Measurements from ENCODE around the gene ATXN1. TPM values are rescaled to one million over a fixed set of nuclear protein-coding genes. Genes with fewer than 3 reads are reported as not detected.

The ATXN1 gene
- polyA plus RNA-seq, 1 of the 3 experiments (the other 2 are of a cell fraction): 7.9 TPM

GRCh38 chr6:16510245-16510644, 251.0 kb downstream of the ATXN1 start:
- Histone ChIP-seq H3K9me2 (no peaks in the 10 kb centered on the region), H3K79me2 (ENCODE audit: insufficient read depth) (peaks cover under 1% of the 10 kb centered on the region; the same call in 1 of the 2 replicates), H3K4me2 (no peak overlapping the region), H4K20me1 (ENCODE audit: insufficient read depth) (peaks cover 6% of the 10 kb centered on the region; the same call in 1 of the 2 replicates), H3K4me3 (ENCODE audit: low read depth in 2 of 2, low read length in 1 of 2) (no peak overlapping the region), H3F3A (replicated peaks; ENCODE audit: insufficient read depth) (peaks cover 19% of the 10 kb centered on the region), H3K36me3 (replicated peaks in 1 of 2; ENCODE audit: control insufficient read depth in 1 of 2, insufficient read depth in 2 of 2, low read length in 1 of 2) (peaks cover 0 to 6% of the 10 kb centered on the region in 2 experiments), H3K9ac (no peak overlapping the region), H3K27ac (ENCODE audit: low read depth in 2 of 2, low read length in 1 of 2) (no peak overlapping the region), H3K9me3 (no peaks in the 10 kb centered on the region), H3K27me3 (ENCODE audit: insufficient read depth) (no peaks in the 10 kb centered on the region), H2AFZ (ENCODE audit: low read depth) (no peak overlapping the region), H3K4me1 (ENCODE audit: control insufficient read depth in 1 of 2, insufficient read depth in 2 of 2, low read depth in 1 of 2, low read length in 1 of 2) (peaks cover 2 to 3% of the 10 kb centered on the region in 2 experiments; a peak in 2 of 4 replicates)
- ChIA-PET CTCF (interaction anchor here (0.6 to 3.7 kb wide), 18 partner anchors 15 to 584 kb away, joined by 3 to 33 read pairs (median 4); partner anchors contain the start of gene ATXN1), POLR2A (interaction anchor here (1.0 kb wide), 1 partner anchor 101 kb away, joined by 3 read pairs; no protein-coding TSS in a partner anchor)
- no peak for DNase-seq
- TF ChIP-seq PBX3 (IDR thresholded peaks at IDR 0.05): no peak
- no peak for TF ChIP-seq IRF3 (IDR thresholded peaks at IDR 0.05; ENCODE audit: low read depth, low read length)
- no peak for TF ChIP-seq EZH2phosphoT487 (IDR thresholded peaks at IDR 0.05; ENCODE audit: borderline replicate concordance, low read depth)
- TF ChIP-seq NRF1 (IDR thresholded peaks at IDR 0.05; ENCODE audit: low read depth, low read length): no peak
- TF ChIP-seq YY1 (IDR thresholded peaks at IDR 0.05; ENCODE audit: low read depth): no peak
- no peak for TF ChIP-seq SMC3 (IDR thresholded peaks at IDR 0.05; ENCODE audit: low read depth, low read length)
- TF ChIP-seq USF2 (IDR thresholded peaks at IDR 0.05; ENCODE audit: borderline replicate concordance, low read depth, low read length): no peak
- no peak for TF ChIP-seq FOXJ3 (CRISPR knock-in tag; IDR thresholded peaks at IDR 0.05)
- no peak for TF ChIP-seq MEF2A (IDR thresholded peaks at IDR 0.05; ENCODE audit: borderline replicate concordance, low read depth)
- TF ChIP-seq TCF12 (IDR thresholded peaks at IDR 0.05): no peak
- 70% methylated on average over 2 of the region's 2 CpGs for WGBS (ENCODE audit: low lambda C conversion rate)

GRCh38 chr6:16508959-16509358, 252.3 kb downstream of the ATXN1 start:
- WGBS (ENCODE audit: low lambda C conversion rate): 82% methylated on average over 1 of the region's 1 CpG
- Histone ChIP-seq H2AFZ (ENCODE audit: low read depth) (no peak overlapping the region), H3K4me1 (ENCODE audit: control insufficient read depth in 1 of 2, insufficient read depth in 2 of 2, low read depth in 1 of 2, low read length in 1 of 2) (peaks cover 1 to 2% of the 10 kb centered on the region in 2 experiments; a peak in 2 of 4 replicates), H3K9me3 (no peaks in the 10 kb centered on the region), H3K36me3 (replicated peaks in 1 of 2; ENCODE audit: control insufficient read depth in 1 of 2, insufficient read depth in 2 of 2, low read length in 1 of 2) (peaks cover 0 to 4% of the 10 kb centered on the region in 2 experiments), H3K9ac (no peak overlapping the region), H3K27me3 (ENCODE audit: insufficient read depth) (no peaks in the 10 kb centered on the region), H3K27ac (ENCODE audit: low read depth in 2 of 2, low read length in 1 of 2) (no peak overlapping the region), H3F3A (replicated peaks; ENCODE audit: insufficient read depth) (peaks cover 21% of the 10 kb centered on the region), H4K20me1 (ENCODE audit: insufficient read depth) (peaks cover 17% of the 10 kb centered on the region), H3K4me3 (ENCODE audit: low read depth in 2 of 2, low read length in 1 of 2) (no peak overlapping the region), H3K9me2 (no peaks in the 10 kb centered on the region), H3K79me2 (ENCODE audit: insufficient read depth) (peaks cover 14% of the 10 kb centered on the region), H3K4me2 (no peak overlapping the region)
- TF ChIP-seq FOXJ3 (CRISPR knock-in tag; IDR thresholded peaks at IDR 0.05): no peak
- TF ChIP-seq SMC3 (IDR thresholded peaks at IDR 0.05; ENCODE audit: low read depth, low read length): no peak
- TF ChIP-seq GABPA (IDR thresholded peaks at IDR 0.05; ENCODE audit: low read depth): no peak
- no peak for TF ChIP-seq POLR2AphosphoS5 (IDR thresholded peaks at IDR 0.05; ENCODE audit: low read depth, low read length)
- no peak for TF ChIP-seq EP300 (IDR thresholded peaks at IDR 0.05; ENCODE audit: borderline replicate concordance in 1 of 2, low read depth in 1 of 2, low read length in 1 of 2)
- no peak for TF ChIP-seq MEF2A (IDR thresholded peaks at IDR 0.05; ENCODE audit: borderline replicate concordance, low read depth)
- no peak for TF ChIP-seq SIN3A (IDR thresholded peaks at IDR 0.05; ENCODE audit: borderline replicate concordance, low read depth, low read length)
- POLR2A ChIA-PET: no interaction called here
- no peak for DNase-seq
- CTCF ChIA-PET: interaction anchor here (1.0 kb wide), 1 partner anchor 177 kb away, joined by 4 read pairs; no protein-coding TSS in a partner anchor

All from SK-N-SH (cell line).